ENCODE measurements around the gene AIPL1.
"Not testable (repeated sequence)": the region's sequence is repeated elsewhere in the genome, so short reads cannot be mapped to it uniquely, and the experiment has no call there.

DNA sequence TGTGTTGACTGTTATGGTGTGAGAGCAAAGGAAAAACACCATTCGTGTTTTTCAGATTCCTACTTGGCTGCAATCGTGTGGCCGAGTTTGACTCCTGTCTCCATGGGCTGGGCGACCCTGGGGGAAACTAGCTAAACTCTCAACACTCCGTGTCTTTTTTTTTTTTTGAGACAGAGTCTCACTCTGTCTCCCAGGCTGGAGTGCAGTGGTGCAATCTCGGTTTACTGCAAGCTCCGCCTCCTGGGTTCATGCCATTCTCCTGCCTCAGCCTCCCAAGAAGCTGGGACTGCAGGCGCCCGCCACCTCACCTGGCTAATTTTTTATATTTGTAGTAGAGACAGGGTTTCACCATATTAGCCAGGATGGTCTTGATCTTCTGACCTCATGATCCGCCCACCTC lies 47.9 kb upstream of the AIPL1 start:
- TF ChIP-seq, protein P1, sequence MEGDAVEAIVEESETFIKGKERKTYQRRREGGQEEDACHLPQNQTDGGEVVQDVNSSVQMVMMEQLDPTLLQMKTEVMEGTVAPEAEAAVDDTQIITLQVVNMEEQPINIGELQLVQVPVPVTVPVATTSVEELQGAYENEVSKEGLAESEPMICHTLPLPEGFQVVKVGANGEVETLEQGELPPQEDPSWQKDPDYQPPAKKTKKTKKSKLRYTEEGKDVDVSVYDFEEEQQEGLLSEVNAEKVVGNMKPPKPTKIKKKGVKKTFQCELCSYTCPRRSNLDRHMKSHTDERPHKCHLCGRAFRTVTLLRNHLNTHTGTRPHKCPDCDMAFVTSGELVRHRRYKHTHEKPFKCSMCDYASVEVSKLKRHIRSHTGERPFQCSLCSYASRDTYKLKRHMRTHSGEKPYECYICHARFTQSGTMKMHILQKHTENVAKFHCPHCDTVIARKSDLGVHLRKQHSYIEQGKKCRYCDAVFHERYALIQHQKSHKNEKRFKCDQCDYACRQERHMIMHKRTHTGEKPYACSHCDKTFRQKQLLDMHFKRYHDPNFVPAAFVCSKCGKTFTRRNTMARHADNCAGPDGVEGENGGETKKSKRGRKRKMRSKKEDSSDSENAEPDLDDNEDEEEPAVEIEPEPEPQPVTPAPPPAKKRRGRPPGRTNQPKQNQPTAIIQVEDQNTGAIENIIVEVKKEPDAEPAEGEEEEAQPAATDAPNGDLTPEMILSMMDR (IDR thresholded peaks at IDR 0.05), result not testable (repeated sequence)
- not testable (repeated sequence) for TF ChIP-seq POLR2A (IDR thresholded peaks at IDR 0.05)

Data from lower leg skin (tissue), 3 donors.